Cardiac muscle cell (in vitro differentiated cells and primary cell): ENCODE data around the gene ENO3. TPM values are rescaled to one million over a fixed set of nuclear protein-coding genes. Genes with fewer than 3 reads are reported as not detected.

ENCODE experiments used
- DNase-seq, 2 donors: peaks; one replicate each; pipeline versions ENCODE4 v3.0.0 to v3.0.0-alpha.2; 2010 to 2017; ENCODE audit warnings: low read depth in 1 of 2, low spot score in 1 of 2
- H3K27ac ChIP-seq: fragments of 200-600 bp; sonication (generic); 2 replicates; pipeline ENCODE4 v1.5.1; 2016
- H3K27me3 ChIP-seq: fragments of 200-600 bp; sonication (generic); 2 replicates; pipeline ENCODE4 v1.6.0; 2016; ENCODE audit warnings: control low read depth
- H3K36me3 ChIP-seq: fragments of 200-600 bp; sonication (generic); 2 replicates; pipeline ENCODE4 v1.5.1; 2016; ENCODE audit warnings: control low read depth
- H3K4me1 ChIP-seq: fragments of 200-600 bp; sonication (generic); 2 replicates; pipeline ENCODE4 v1.8.1; 2017; ENCODE audit warnings: low read depth, mild to moderate bottlenecking, mixed run types
- H3K4me3 ChIP-seq: fragments of 200-600 bp; sonication (generic); 2 replicates; pipeline ENCODE4 v1.5.1; 2016; ENCODE audit warnings: mild to moderate bottlenecking
- H3K9me3 ChIP-seq: fragments of 200-600 bp; sonication (generic); 2 replicates; pipeline ENCODE4 v1.5.1; 2017; ENCODE audit warnings: low read depth, mild to moderate bottlenecking, control low read depth
- CTCF ChIP-seq: IDR thresholded peaks from 2 replicates; pipeline ENCODE4 v1.5.1; 2012; ENCODE audit warnings: low read depth, mild to moderate bottlenecking, low read length
- polyA plus RNA-seq: library from polyadenylated mRNA; unstranded; fragments of >200 nt; fragmentation: Nextera tagmentation; extraction: Ambion mirVana; gene quantifications from 2 replicates; pipeline ENCODE4 v1.2.1, GENCODE V29; 2016
- total RNA-seq: library from RNA; depleted of rRNA; stranded (reverse); fragments of >200 nt; gene quantifications from 2 replicates; pipeline ENCODE4 v1.2.3, GENCODE V29; 2016

ENO3 gene
- total and polyA plus RNA-seq, 2 experiments from 2014 or later = 595 to 1,853 TPM

- TF ChIP-seq CTCF = no peak
- Histone ChIP-seq H3K36me3 (peaks cover 19% of the 10 kb centered on the region), H3K9me3 (no peaks in the 10 kb centered on the region), H3K27me3 (no peaks in the 10 kb centered on the region), H3K4me3 (peak overlapping the region; percentile 83), H3K27ac (peak overlapping the region; percentile 88), H3K4me1 (peaks cover 16% of the 10 kb centered on the region)
- DNase-seq = no peak
These were observed 12.0 kb upstream of the ENO3 start for GRCh38 chr17:4938688-4939545.

- no peaks in the 10 kb centered on the region for H3K9me3 ChIP-seq
- peaks cover 16% of the 10 kb centered on the region for H3K4me1 ChIP-seq
- DNase-seq = no peak
- H3K27me3 ChIP-seq = no peaks in the 10 kb centered on the region
- peaks cover 23% of the 10 kb centered on the region for H3K36me3 ChIP-seq
- H3K27ac ChIP-seq = peak overlapping the region; percentile 88
- no peak for TF ChIP-seq CTCF
- peak overlapping the region; percentile 83 for H3K4me3 ChIP-seq
These were observed 11.4 kb upstream of the ENO3 start for GRCh38 chr17:4939546-4939795.

- H3K36me3 ChIP-seq = peaks cover 28% of the 10 kb centered on the region
- no peak for TF ChIP-seq CTCF
- H3K27ac ChIP-seq = peak within 1 kb of the TSS; percentile 88
- peak within 1 kb of the TSS; percentile 83 for H3K4me3 ChIP-seq
- peaks cover 16% of the 10 kb centered on the region for H3K4me1 ChIP-seq
- no peaks in the 10 kb centered on the region for H3K9me3 ChIP-seq
- no peaks in the 10 kb centered on the region for H3K27me3 ChIP-seq
- DNase-seq = peak; percentile 99 to 100
These were observed 10.9 kb upstream of the ENO3 start, which contains the start of the genes RNF167 and SLC25A11 for GRCh38 chr17:4939796-4940554. Gene RNF167 (plus strand): TSS chr17:4940268. CDS start chr17:4940910, 642 bp downstream. Gene SLC25A11 (minus strand): TSS chr17:4940046. CDS start chr17:4939910, 136 bp downstream.

- Histone ChIP-seq H3K9me3 (no peaks in the 10 kb centered on the region), H3K27ac (peak overlapping the region; percentile 88), H3K4me3 (peak overlapping the region; percentile 83), H3K36me3 (peaks cover 35% of the 10 kb centered on the region), H3K4me1 (peaks cover 16% of the 10 kb centered on the region), H3K27me3 (no peaks in the 10 kb centered on the region)
- DNase-seq = peak in 1 of 2 donors; percentile 91
- no peak for TF ChIP-seq CTCF
These were observed 10.2 kb upstream of the ENO3 start for GRCh38 chr17:4940555-4941318.

GRCh38 chr17:4941319-4941610, 9.7 kb upstream of the ENO3 start:
- peak overlapping the region; percentile 83 for H3K4me3 ChIP-seq
- no peak for TF ChIP-seq CTCF
- DNase-seq = no peak
- H3K27ac ChIP-seq = peak overlapping the region; percentile 88
- H3K27me3 ChIP-seq = no peaks in the 10 kb centered on the region
- H3K4me1 ChIP-seq = peaks cover 17% of the 10 kb centered on the region
- no peaks in the 10 kb centered on the region for H3K9me3 ChIP-seq
- H3K36me3 ChIP-seq = peaks cover 41% of the 10 kb centered on the region
